CD14-positive monocyte (primary cell): ENCODE measurements around the gene SLC4A3. TPM values are rescaled to one million over a fixed set of nuclear protein-coding genes. Genes with fewer than 3 reads are reported as not detected.

Experiments
- DNase-seq, 3 donors: peaks; one replicate each; pipeline ENCODE4 v3.0.0-alpha.2; 2011 to 2022
- H2AFZ ChIP-seq: 2 replicates; pipeline ENCODE4 v1.6.0; 2012; ENCODE audit warnings: mild to moderate bottlenecking, low read depth, low read length, inconsistent platforms; ENCODE audit not compliant: insufficient read depth, poor library complexity, severe bottlenecking
- H3K27ac ChIP-seq, 2 donors: 1 replicate in 1 of 2; 2 replicates in 1 of 2; pipeline ENCODE4 v1.5.1; 2012 to 2013; ENCODE audit warnings: low read length in 2 of 2, control low read depth in 1 of 2, inconsistent platforms in 1 of 2, low read depth in 1 of 2, mild to moderate bottlenecking in 1 of 2
- H3K27me3 ChIP-seq, 2 donors: one replicate each; pipeline versions ENCODE4 v1.6.0 to v1.6.1; 2011 to 2013; ENCODE audit warnings: low read length in 2 of 2; ENCODE audit not compliant: control insufficient read depth in 2 of 2, insufficient read depth in 2 of 2
- H3K36me3 ChIP-seq, 2 donors: replicated peaks in 1 of 2; 1 replicate in 1 of 2; 2 replicates in 1 of 2; pipeline versions ENCODE4 v1.5.1 to v1.6.1; 2012 to 2013; ENCODE audit warnings: low read length in 2 of 2, control low read depth in 1 of 2, inconsistent platforms in 1 of 2, mild to moderate bottlenecking in 1 of 2; ENCODE audit not compliant: insufficient read depth in 2 of 2, control insufficient read depth in 1 of 2
- H3K4me1 ChIP-seq, 2 donors: 1 replicate in 1 of 2; 2 replicates in 1 of 2; pipeline versions ENCODE4 v1.5.1 to v1.6.1; 2012 to 2013; ENCODE audit warnings: low read length in 2 of 2, control low read depth in 1 of 2, inconsistent platforms in 1 of 2, mild to moderate bottlenecking in 1 of 2, moderate library complexity in 1 of 2; ENCODE audit not compliant: insufficient read depth in 2 of 2, control insufficient read depth in 1 of 2
- H3K4me2 ChIP-seq: replicated peaks from 2 replicates; pipeline ENCODE3; 2012; ENCODE audit warnings: low read length, moderate library complexity, mild to moderate bottlenecking; ENCODE audit not compliant: poor library complexity, severe bottlenecking; ENCODE audit errors: extremely low read depth
- H3K4me3 ChIP-seq, 3 experiments: fragments of 200-600 bp in 1 of 3; sonication (generic) in 1 of 3; replicated peaks in 1 of 3; 1 replicate in 2 of 3; 2 replicates in 1 of 3; pipeline ENCODE4 v1.5.1; 2011 to 2013; ENCODE audit warnings: low read length in 3 of 3, mild to moderate bottlenecking in 3 of 3, control low read depth in 2 of 3, low read depth in 2 of 3, inconsistent platforms in 1 of 3, moderate library complexity in 1 of 3
- H3K79me2 ChIP-seq: 2 replicates; pipeline ENCODE4 v1.6.0; 2012; ENCODE audit warnings: mild to moderate bottlenecking, control low read depth, inconsistent platforms, low read length, moderate library complexity; ENCODE audit not compliant: insufficient read depth
- H3K9ac ChIP-seq: 2 replicates; pipeline ENCODE4 v1.6.0; 2017; ENCODE audit warnings: low read length, mild to moderate bottlenecking; ENCODE audit not compliant: insufficient read depth, poor library complexity, severe bottlenecking
- H3K9me3 ChIP-seq, 2 donors: replicated peaks in 1 of 2; 1 replicate in 1 of 2; 2 replicates in 1 of 2; pipeline versions ENCODE4 v1.5.1 to v1.6.1; 2012 to 2013; ENCODE audit warnings: low read length in 2 of 2, control low read depth in 1 of 2; ENCODE audit not compliant: control insufficient read depth in 1 of 2, insufficient read depth in 1 of 2
- H4K20me1 ChIP-seq: 2 replicates; pipeline ENCODE4 v1.6.0; 2012; ENCODE audit warnings: mild to moderate bottlenecking, low read length, control low read depth, moderate library complexity; ENCODE audit not compliant: insufficient read depth
- H3K27ac Mint-ChIP-seq, 7 donors: one replicate each; pipeline ENCODE4 v1.8.0; 2020; ENCODE audit warnings: mild to moderate bottlenecking in 7 of 7, mixed read lengths in 7 of 7, moderate library complexity in 6 of 7, inconsistent platforms in 2 of 7
- H3K27me3 Mint-ChIP-seq, 3 donors: one replicate each; pipeline ENCODE4 v1.8.0; 2021 to 2022; ENCODE audit warnings: low read depth in 3 of 3, mild to moderate bottlenecking in 3 of 3, mixed read lengths in 3 of 3, moderate library complexity in 3 of 3, inconsistent platforms in 1 of 3
- H3K36me3 Mint-ChIP-seq, 2 donors: one replicate each; pipeline ENCODE4 v1.8.0; 2020; ENCODE audit warnings: mixed read lengths in 2 of 2, inconsistent platforms in 1 of 2, mild to moderate bottlenecking in 1 of 2
- H3K4me1 Mint-ChIP-seq: one replicate; pipeline ENCODE4 v1.8.0; 2020; ENCODE audit warnings: mild to moderate bottlenecking, mixed read lengths
- H3K4me3 Mint-ChIP-seq, 2 donors: one replicate each; pipeline ENCODE4 v1.8.0; 2020; ENCODE audit warnings: mild to moderate bottlenecking in 2 of 2, mixed read lengths in 2 of 2, moderate library complexity in 1 of 2
- H3K9me3 Mint-ChIP-seq, 7 donors: one replicate each; pipeline ENCODE4 v1.8.0; 2020 to 2022; ENCODE audit warnings: mixed read lengths in 7 of 7, mild to moderate bottlenecking in 6 of 7, moderate library complexity in 6 of 7, inconsistent platforms in 2 of 7
- CTCF ChIP-seq: fragments of 200-600 bp; IDR thresholded peaks from one replicate; pipeline ENCODE4 v1.8.0; 2022; ENCODE audit warnings: antibody characterized with exemption, mild to moderate bottlenecking
- WGBS: methylation state at CpG from one replicate; pipeline ENCODE4 v1.1.5; 2013; ENCODE audit warnings: missing lambda C conversion rate; ENCODE audit not compliant: insufficient coverage; 5-methylcytosine and 5-hydroxymethylcytosine counted together
- intact Hi-C, 2 donors: fragments of 100-400 bp; cut with micrococcal nuclease; formaldehyde crosslinking; loops; one replicate each; pipeline versions ENCODE4 v1.15.0 to v1.15.1; 2023
- polyA plus RNA-seq, 3 donors: library from polyadenylated mRNA; depleted of rRNA in 1 of 3; unstranded in 2 of 3; stranded (reverse) in 1 of 3; fragments of 300-500 nt in 2 of 3; fragments of >200 nt in 1 of 3; fragmentation: Illumina TruSeq in 2 of 3; gene quantifications; 1 replicate in 2 of 3; 2 replicates in 1 of 3; pipeline ENCODE4 v1.2.3, GENCODE V29; 2012 to 2021

SLC4A3 gene
- polyA plus RNA-seq, 3 donors = 0.31 TPM; not detected in 2

GRCh38 chr2:219581346-219581745, 46.1 kb upstream of the SLC4A3 start:
- H3K9me3 ChIP-seq = no peaks in the 10 kb centered on the region
- no peak overlapping the region for H3K27ac ChIP-seq
- peaks cover 8 to 11% of the 10 kb centered on the region in 2 donors for H3K4me1 ChIP-seq
- 63% methylated on average over 1 of the region's 2 CpGs for WGBS
- TF ChIP-seq CTCF = no peak
- H3K27me3 ChIP-seq = peaks cover 0 to 8% of the 10 kb centered on the region in 2 donors
- H3K36me3 ChIP-seq = no peaks in the 10 kb centered on the region
- peaks cover 4 to 8% (median 8%) of the 10 kb centered on the region in 3 donors for H3K27me3 Mint-ChIP-seq
- peaks cover 12% of the 10 kb centered on the region for H3K4me1 Mint-ChIP-seq
- peaks cover 0 to 5% (median 0%) of the 10 kb centered on the region in 7 donors for H3K9me3 Mint-ChIP-seq
- no peak overlapping the region for H3K4me2 ChIP-seq
- no peak overlapping the region for H2AFZ ChIP-seq
- H3K27ac Mint-ChIP-seq = peak overlapping the region in 1 of 7 donors; percentile 16
- intact Hi-C loops = no loop called here
- DNase-seq = no peak
- no peaks in the 10 kb centered on the region for H4K20me1 ChIP-seq
- H3K4me3 ChIP-seq = no peak overlapping the region
- H3K36me3 Mint-ChIP-seq = no peaks in the 10 kb centered on the region
- H3K4me3 Mint-ChIP-seq = no peak overlapping the region
- no peak overlapping the region for H3K9ac ChIP-seq
- no peaks in the 10 kb centered on the region for H3K79me2 ChIP-seq

- Mint-ChIP-seq H3K4me3 (no peak overlapping the region), H3K27ac (no peak overlapping the region), H3K36me3 (no peaks in the 10 kb centered on the region), H3K27me3 (peaks cover 6 to 12% (median 7%) of the 10 kb centered on the region in 3 donors), H3K9me3 (peaks cover 0 to 2% (median 0%) of the 10 kb centered on the region in 7 donors), H3K4me1 (no peaks in the 10 kb centered on the region)
- H3K4me1 ChIP-seq = no peaks in the 10 kb centered on the region
- no peak overlapping the region for H3K27ac ChIP-seq
- WGBS = no CpG with 5 or more reads among the region's 4 CpGs
- no peaks in the 10 kb centered on the region for H3K36me3 ChIP-seq
- H3K9ac ChIP-seq = no peak overlapping the region
- H3K4me3 ChIP-seq = no peak overlapping the region
- no peaks in the 10 kb centered on the region for H4K20me1 ChIP-seq
- H3K4me2 ChIP-seq = no peak overlapping the region
- H3K9me3 ChIP-seq = no peaks in the 10 kb centered on the region
- no peak for DNase-seq
- TF ChIP-seq CTCF = no peak
- no peak overlapping the region for H2AFZ ChIP-seq
- intact Hi-C loops = no loop called here
- H3K27me3 ChIP-seq = no peaks in the 10 kb centered on the region
- no peaks in the 10 kb centered on the region for H3K79me2 ChIP-seq
These were observed 36.3 kb upstream of the SLC4A3 start for GRCh38 chr2:219591091-219591490.
